H1 (cell line): ENCODE data around the gene MRPL54. TPM values are rescaled to one million over a fixed set of nuclear protein-coding genes. Genes with fewer than 3 reads are reported as not detected.

Experiments used
- CTCF ChIA-PET: fragments of 300-600 bp; sonication (Branson Sonifier 250); formaldehyde crosslinking; loops from one replicate; lab custom pipeline; 2021; ENCODE audit not compliant: partially characterized antibody; lab: Charles Lee
- POLR2A ChIA-PET: fragments of 300-600 bp; sonication (Branson Sonifier 250); formaldehyde crosslinking; loops from one replicate; lab custom pipeline; 2021; ENCODE audit warnings: inconsistent platforms; ENCODE audit not compliant: partially characterized antibody; lab: Charles Lee
- DNase-seq, 2 experiments: peaks; one replicate each; pipeline versions ENCODE4 v3.0.0 to v3.0.0-alpha.2; 2010 to 2022; ENCODE audit warnings: low spot score in 2 of 2, low read depth in 1 of 2, mixed read lengths in 1 of 2
- FAIRE-seq: peaks from 2 replicates; lab custom pipeline; 2011; peaks lifted over from hg19 to GRCh38; lab: Jason Lieb, UNC
- H2AFZ ChIP-seq: 2 replicates; pipeline ENCODE4 v1.8.1; 2012; ENCODE audit warnings: low read length, inconsistent platforms
- H2AK5ac ChIP-seq: 2 replicates; pipeline ENCODE4 v1.6.1; 2013; ENCODE audit warnings: low read depth, low read length
- H2BK120ac ChIP-seq: replicated peaks from 2 replicates; pipeline ENCODE3; 2013; ENCODE audit warnings: low read depth, low read length, inconsistent platforms
- H2BK12ac ChIP-seq: 2 replicates; pipeline ENCODE4 v1.6.1; 2013; ENCODE audit warnings: low read depth, low read length
- H2BK15ac ChIP-seq: 2 replicates; pipeline ENCODE4 v1.6.1; 2013; ENCODE audit warnings: low read length
- H2BK20ac ChIP-seq: 2 replicates; pipeline ENCODE4 v1.6.1; 2013; ENCODE audit warnings: low read length
- H2BK5ac ChIP-seq: 2 replicates; pipeline ENCODE4 v1.6.1; 2013; ENCODE audit warnings: low read depth, low read length
- H3K14ac ChIP-seq: 2 replicates; pipeline ENCODE4 v1.6.1; 2013; ENCODE audit warnings: inconsistent platforms; ENCODE audit not compliant: insufficient read length
- H3K18ac ChIP-seq: 2 replicates; pipeline ENCODE4 v1.6.1; 2013; ENCODE audit warnings: low read length; ENCODE audit errors: extremely low read depth
- H3K23ac ChIP-seq: 2 replicates; pipeline ENCODE4 v1.6.1; 2013; ENCODE audit warnings: inconsistent platforms; ENCODE audit not compliant: insufficient read length
- H3K23me2 ChIP-seq: 2 replicates; pipeline ENCODE4 v1.6.1; 2013; ENCODE audit warnings: low read depth, low read length
- H3K27ac ChIP-seq: 2 replicates; pipeline ENCODE4 v1.6.1; 2011; ENCODE audit warnings: low read depth, low read length, inconsistent platforms
- H3K27me3 ChIP-seq, 4 experiments: replicated peaks in 1 of 4; 1 replicate in 1 of 4; 2 replicates in 3 of 4; pipeline versions ENCODE4 v1.6.1 to v1.8.1; 2011 to 2013; ENCODE audit warnings: low read length in 3 of 4, mild to moderate bottlenecking in 3 of 4, inconsistent platforms in 2 of 4, mixed read lengths in 2 of 4, moderate library complexity in 1 of 4; ENCODE audit not compliant: control insufficient read depth in 3 of 4, insufficient read depth in 3 of 4; ENCODE audit errors: extremely low read depth in 1 of 4
- H3K36me3 ChIP-seq, 4 experiments: 2 replicates each; pipeline versions ENCODE4 v1.6.1 to v1.8.1; 2011 to 2013; ENCODE audit warnings: mild to moderate bottlenecking in 4 of 4, low read length in 3 of 4, moderate library complexity in 2 of 4, control low read depth in 1 of 4, inconsistent platforms in 1 of 4; ENCODE audit not compliant: insufficient read depth in 4 of 4, control insufficient read depth in 2 of 4
- H3K4ac ChIP-seq: replicated peaks from 2 replicates; pipeline ENCODE3; 2013; ENCODE audit warnings: low read length, low read depth, mixed read lengths, inconsistent platforms; ENCODE audit not compliant: insufficient read length
- H3K4me1 ChIP-seq, 4 experiments: replicated peaks in 1 of 4; 1 replicate in 1 of 4; 2 replicates in 3 of 4; pipeline versions ENCODE4 v1.6.1 to v1.8.1; 2011 to 2013; ENCODE audit warnings: low read length in 3 of 4, inconsistent platforms in 2 of 4, mixed read lengths in 1 of 4; ENCODE audit not compliant: insufficient read depth in 4 of 4, control insufficient read depth in 3 of 4
- H3K4me2 ChIP-seq, 2 experiments: 2 replicates each; pipeline versions ENCODE4 v1.6.1 to v1.8.1; 2011 to 2013; ENCODE audit warnings: low read depth in 2 of 2, low read length in 2 of 2, control low read depth in 1 of 2, inconsistent platforms in 1 of 2, mild to moderate bottlenecking in 1 of 2; ENCODE audit not compliant: insufficient read depth in 1 of 2
- H3K4me3 ChIP-seq, 4 experiments: fragments of 200-600, 300-600 bp in 1 of 4; sonication (generic), shearing (Covaris generic), sonication (Bioruptor Twin) in 1 of 4; 2 replicates each; pipeline versions ENCODE4 v1.5.1 to v1.8.1; 2011 to 2016; ENCODE audit warnings: low read length in 4 of 4, low read depth in 3 of 4, control low read depth in 2 of 4, inconsistent platforms in 2 of 4, mild to moderate bottlenecking in 2 of 4, mixed read lengths in 1 of 4, moderate library complexity in 1 of 4; ENCODE audit not compliant: insufficient read depth in 2 of 4; ENCODE audit errors: extremely low read depth in 1 of 4
- H3K56ac ChIP-seq: replicated peaks from 2 replicates; pipeline ENCODE3; 2013; ENCODE audit warnings: low read depth, mild to moderate bottlenecking, mixed read lengths, low read length, inconsistent platforms; ENCODE audit not compliant: insufficient read length
- H3K79me1 ChIP-seq: 2 replicates; pipeline ENCODE4 v1.6.1; 2013; ENCODE audit warnings: low read depth, low read length, control low read depth
- H3K79me2 ChIP-seq, 2 experiments: 2 replicates each; pipeline versions ENCODE4 v1.6.1 to v1.8.1; 2012 to 2013; ENCODE audit warnings: low read length in 2 of 2, mild to moderate bottlenecking in 2 of 2, inconsistent platforms in 1 of 2; ENCODE audit not compliant: insufficient read depth in 2 of 2, control insufficient read depth in 1 of 2
- H3K9ac ChIP-seq, 4 experiments: replicated peaks in 1 of 4; 1 replicate in 1 of 4; 2 replicates in 3 of 4; pipeline versions ENCODE4 v1.6.1 to v1.8.1; 2011 to 2013; ENCODE audit warnings: low read depth in 3 of 4, low read length in 3 of 4, control low read depth in 2 of 4, mild to moderate bottlenecking in 2 of 4, moderate library complexity in 2 of 4, inconsistent platforms in 1 of 4; ENCODE audit errors: extremely low read depth in 1 of 4
- H3K9me3 ChIP-seq, 2 experiments: 2 replicates each; pipeline versions ENCODE4 v1.6.1 to v1.8.1; 2012 to 2013; ENCODE audit warnings: mild to moderate bottlenecking in 2 of 2, moderate library complexity in 2 of 2, control low read depth in 1 of 2, inconsistent platforms in 1 of 2, low read depth in 1 of 2, low read length in 1 of 2, mixed read lengths in 1 of 2; ENCODE audit not compliant: insufficient read depth in 2 of 2
- H4K20me1 ChIP-seq, 2 experiments: replicated peaks in 1 of 2; 2 replicates each; pipeline versions ENCODE3 to v1.8.1; 2011 to 2013; ENCODE audit warnings: inconsistent platforms in 2 of 2, low read length in 2 of 2, mild to moderate bottlenecking in 1 of 2; ENCODE audit not compliant: insufficient read depth in 2 of 2, control insufficient read depth in 1 of 2
- H4K5ac ChIP-seq: 2 replicates; pipeline ENCODE4 v1.6.1; 2013; ENCODE audit warnings: low read length, low read depth, mixed read lengths, inconsistent platforms; ENCODE audit not compliant: insufficient read length
- H4K8ac ChIP-seq: 2 replicates; pipeline ENCODE4 v1.8.0; 2013; ENCODE audit warnings: mild to moderate bottlenecking, moderate library complexity, low read length, inconsistent platforms; ENCODE audit not compliant: insufficient read depth; ENCODE audit errors: extremely low read depth
- H4K91ac ChIP-seq: replicated peaks from 2 replicates; pipeline ENCODE3; 2013; ENCODE audit warnings: low read length, mixed read lengths, inconsistent platforms; ENCODE audit not compliant: insufficient read length
- ASH2L ChIP-seq: fragments of 200-600, 300-600 bp; sonication (generic); IDR thresholded peaks from one replicate; pipeline ENCODE4 v1.7.1; 2017; ENCODE audit warnings: low read length
- CBX5 ChIP-seq: fragments of 300-800, 300-1000 bp; sonication (generic); IDR thresholded peaks from 2 replicates; pipeline ENCODE4 v1.7.1; 2016; ENCODE audit warnings: antibody characterized with exemption, low read length, low read depth
- CTBP2 ChIP-seq: IDR thresholded peaks from 2 replicates; pipeline ENCODE4 v1.7.0; 2011; ENCODE audit warnings: borderline replicate concordance, mild to moderate bottlenecking, moderate library complexity, mixed read lengths, low read length; ENCODE audit not compliant: insufficient read depth, insufficient read length
- PHF8 ChIP-seq: fragments of 200-600 bp; sonication (generic); conservative IDR thresholded peaks from 2 replicates; pipeline ENCODE4 v1.7.1; 2012; ENCODE audit warnings: low read depth, mild to moderate bottlenecking, inconsistent platforms, low read length, moderate library complexity
- SP2 ChIP-seq: IDR thresholded peaks from 2 replicates; pipeline ENCODE4 v1.6.1; 2012; ENCODE audit warnings: mild to moderate bottlenecking, low read length, inconsistent platforms
- SP4 ChIP-seq: IDR thresholded peaks from 2 replicates; pipeline ENCODE4 v1.6.1; 2012; ENCODE audit warnings: low read length, inconsistent platforms
- SRF ChIP-seq: IDR thresholded peaks from 2 replicates; pipeline ENCODE4 v1.6.1; 2011; ENCODE audit warnings: mild to moderate bottlenecking, low read depth, low read length, moderate library complexity
- SUZ12 ChIP-seq: fragments of 200-600 bp; sonication (generic); IDR thresholded peaks from 2 replicates; pipeline ENCODE4 v1.6.1; 2012; ENCODE audit warnings: mild to moderate bottlenecking, inconsistent platforms, low read length, moderate library complexity, mixed read lengths
- TAF1 ChIP-seq: IDR thresholded peaks from 2 replicates; pipeline ENCODE4 v1.6.1; 2011; ENCODE audit warnings: mild to moderate bottlenecking, low read depth, low read length
- TEAD4 ChIP-seq: IDR thresholded peaks from 2 replicates; pipeline ENCODE4 v1.6.1; 2012; ENCODE audit warnings: low read depth, low read length, inconsistent platforms, mixed read lengths
- WGBS, 2 experiments: shearing (Covaris generic) in 1 of 2; methylation state at CpG; one replicate each; pipeline versions ENCODE4 v1.1.6 to v1.1.7; 2013 to 2015; ENCODE audit warnings: low lambda C conversion rate in 2 of 2, mixed read lengths in 2 of 2, inconsistent platforms in 1 of 2, low coverage in 1 of 2, missing lambda C conversion rate in 1 of 2; ENCODE audit not compliant: insufficient replicate concordance in 2 of 2, insufficient coverage in 1 of 2, insufficient read length in 1 of 2; ENCODE audit errors: extremely low coverage in 1 of 2, missing lambda C conversion rate in 1 of 2; 5-methylcytosine and 5-hydroxymethylcytosine counted together
- polyA plus RNA-seq, 7 experiments: library from polyadenylated mRNA; depleted of rRNA in 3 of 7; stranded (reverse) in 5 of 7; unstranded in 2 of 7; fragments of >200 nt in 5 of 7; fragments of 200-250 nt in 2 of 7; gene quantifications; 1 replicate in 5 of 7; 2 replicates in 1 of 7; 4 replicates in 1 of 7; pipeline versions ENCODE4 v1.2.1 to v1.2.3, GENCODE V29; 2011 to 2013; ENCODE audit warnings: missing spikeins in 2 of 7, mixed read lengths in 2 of 7
- total RNA-seq: library from RNA; stranded (reverse); fragmentation: NEBNext Ultra II Directional; extraction: Animal tissue kit (Norgen Biotek cat#: 25700); gene quantifications from 2 replicates; pipeline ENCODE4 v1.2.1, GENCODE V29; 2021
- TF ChIP-seq, protein P1 (sequence below): IDR thresholded peaks from 2 replicates; pipeline ENCODE4 v1.6.1; 2012; ENCODE audit warnings: inconsistent platforms
- TF ChIP-seq, protein P2 (sequence below): IDR thresholded peaks from 2 replicates; pipeline ENCODE4 v1.6.1; 2011; ENCODE audit warnings: low read depth, mild to moderate bottlenecking, low read length; ENCODE audit not compliant: insufficient read depth

The MRPL54 gene
- total and polyA plus RNA-seq, 2 of the 8 experiments (the other 6 are each of a cell fraction or from before 2014, with no cell fraction given) = 63.8 to 72.8 TPM

DNA sequence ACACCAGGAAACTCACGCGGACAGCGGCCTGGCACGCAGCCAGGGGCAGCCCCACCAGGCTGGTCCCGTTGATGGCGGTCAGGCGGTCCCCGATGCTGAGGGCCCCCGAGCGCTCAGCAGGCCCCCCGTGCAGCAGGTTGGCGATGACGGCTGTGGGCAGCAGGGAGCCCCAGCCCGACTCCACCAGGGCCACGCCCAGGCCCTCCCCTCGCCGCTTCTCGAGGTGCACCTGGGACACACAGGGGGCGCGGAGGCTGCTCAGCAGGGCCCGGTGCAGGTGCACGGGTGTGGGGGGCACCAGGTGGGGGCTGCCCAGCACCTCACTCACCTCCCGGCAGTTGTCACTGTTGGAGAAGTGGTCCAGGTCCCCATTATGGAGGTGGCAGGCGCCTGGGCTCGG lies 10.0 kb upstream of the MRPL54 start:
- Histone ChIP-seq H2AFZ (no peak overlapping the region), H4K5ac (no peak overlapping the region), H3K18ac (no peak overlapping the region), H2BK15ac (no peak overlapping the region), H3K79me1 (no peaks in the 10 kb centered on the region), H3K27ac (no peak overlapping the region), H4K91ac (no peak overlapping the region), H3K36me3 (peaks cover 0 to 26% (median 12%) of the 10 kb centered on the region in 4 experiments; a peak in 4 of 8 replicates), H4K8ac (no peak overlapping the region), H2BK5ac (no peak overlapping the region), H3K14ac (no peak overlapping the region), H3K23me2 (no peaks in the 10 kb centered on the region), H4K20me1 (peaks cover 0 to 6% of the 10 kb centered on the region in 2 experiments), H3K4ac (no peak overlapping the region), H3K4me2 (no peak overlapping the region), H3K4me3 (no peak overlapping the region), H3K27me3 (no peaks in the 10 kb centered on the region), H3K9ac (no peak overlapping the region), H3K79me2 (no peaks in the 10 kb centered on the region), H2BK12ac (no peak overlapping the region), H2BK20ac (no peak overlapping the region), H3K23ac (no peak overlapping the region), H3K9me3 (no peaks in the 10 kb centered on the region), H3K56ac (no peak overlapping the region), H2BK120ac (no peak overlapping the region), H2AK5ac (no peak overlapping the region), H3K4me1 (no peaks in the 10 kb centered on the region)
- ChIA-PET CTCF (interaction anchor here (1.0 kb wide), 3 partner anchors 33 to 86 kb away, joined by 3 read pairs; no protein-coding TSS in a partner anchor), POLR2A (interaction anchor here (1.0 to 1.8 kb wide), 2 partner anchors 11 to 233 kb away, joined by 3 to 4 read pairs; partner anchors contain the start of gene EEF2)
- 89% methylated on average over 17 of the region's 25 CpGs; no CpG with 5 or more reads in 1 of the 2 experiments for WGBS, 2 experiments
- TF ChIP-seq, protein P1, sequence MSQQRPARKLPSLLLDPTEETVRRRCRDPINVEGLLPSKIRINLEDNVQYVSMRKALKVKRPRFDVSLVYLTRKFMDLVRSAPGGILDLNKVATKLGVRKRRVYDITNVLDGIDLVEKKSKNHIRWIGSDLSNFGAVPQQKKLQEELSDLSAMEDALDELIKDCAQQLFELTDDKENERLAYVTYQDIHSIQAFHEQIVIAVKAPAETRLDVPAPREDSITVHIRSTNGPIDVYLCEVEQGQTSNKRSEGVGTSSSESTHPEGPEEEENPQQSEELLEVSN = no peak
- TF ChIP-seq SRF (no peak), TEAD4 (no peak), CTBP2 (no peak), CBX5 (no peak), PHF8 (no peak), SP2 (no peak), ASH2L (no peak), SUZ12 (no peak), SP4 (no peak), TAF1 (no peak)
- TF ChIP-seq, protein P2, sequence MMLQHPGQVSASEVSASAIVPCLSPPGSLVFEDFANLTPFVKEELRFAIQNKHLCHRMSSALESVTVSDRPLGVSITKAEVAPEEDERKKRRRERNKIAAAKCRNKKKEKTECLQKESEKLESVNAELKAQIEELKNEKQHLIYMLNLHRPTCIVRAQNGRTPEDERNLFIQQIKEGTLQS = no peak
- no peak for FAIRE-seq
- DNase-seq = no peak
